ENCODE results near the gene PHOX2A.

DNA sequence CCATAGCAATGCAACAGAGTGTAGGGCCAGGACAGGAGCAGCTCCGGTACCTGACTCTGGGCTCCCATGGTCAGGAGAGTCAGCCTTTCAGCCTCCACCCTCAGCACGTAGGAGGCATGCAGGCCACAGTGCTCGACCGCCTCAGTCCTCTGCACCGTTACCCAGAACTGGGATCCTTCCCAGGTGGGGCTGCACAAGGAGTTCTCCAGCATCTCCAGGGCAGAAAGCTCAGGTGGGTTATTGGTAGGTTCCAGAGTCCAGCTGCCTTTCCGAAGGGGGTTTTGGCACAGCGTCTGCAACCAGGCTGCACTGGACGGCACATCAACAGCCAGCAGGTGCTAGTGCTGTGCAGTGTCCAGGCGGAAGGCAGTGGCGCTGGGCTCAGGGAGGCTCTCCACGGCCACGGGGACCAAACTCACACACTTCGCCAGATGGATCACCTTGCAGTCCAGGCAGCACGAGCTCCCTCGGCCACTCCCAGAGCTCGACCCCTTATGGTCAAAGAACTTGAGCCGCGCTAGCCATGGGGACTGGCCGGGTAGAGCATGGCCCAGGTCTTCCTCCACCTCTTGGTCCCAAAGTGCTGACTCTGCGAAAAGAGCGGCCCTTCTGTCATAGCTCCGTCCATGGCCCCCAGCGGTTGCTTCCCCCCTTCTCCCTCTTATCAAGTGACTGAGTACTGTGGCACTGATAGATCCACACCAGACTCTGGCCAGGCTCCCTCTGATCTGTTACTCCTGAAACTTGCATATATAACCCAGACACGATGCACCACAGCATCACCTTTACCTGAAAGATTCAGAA, 6.9 kb upstream of the PHOX2A start:
- no peak for TF ChIP-seq TAF1 (IDR thresholded peaks at IDR 0.05; ENCODE audit: borderline replicate concordance, insufficient read depth, low read length)
- TF ChIP-seq, protein P1, sequence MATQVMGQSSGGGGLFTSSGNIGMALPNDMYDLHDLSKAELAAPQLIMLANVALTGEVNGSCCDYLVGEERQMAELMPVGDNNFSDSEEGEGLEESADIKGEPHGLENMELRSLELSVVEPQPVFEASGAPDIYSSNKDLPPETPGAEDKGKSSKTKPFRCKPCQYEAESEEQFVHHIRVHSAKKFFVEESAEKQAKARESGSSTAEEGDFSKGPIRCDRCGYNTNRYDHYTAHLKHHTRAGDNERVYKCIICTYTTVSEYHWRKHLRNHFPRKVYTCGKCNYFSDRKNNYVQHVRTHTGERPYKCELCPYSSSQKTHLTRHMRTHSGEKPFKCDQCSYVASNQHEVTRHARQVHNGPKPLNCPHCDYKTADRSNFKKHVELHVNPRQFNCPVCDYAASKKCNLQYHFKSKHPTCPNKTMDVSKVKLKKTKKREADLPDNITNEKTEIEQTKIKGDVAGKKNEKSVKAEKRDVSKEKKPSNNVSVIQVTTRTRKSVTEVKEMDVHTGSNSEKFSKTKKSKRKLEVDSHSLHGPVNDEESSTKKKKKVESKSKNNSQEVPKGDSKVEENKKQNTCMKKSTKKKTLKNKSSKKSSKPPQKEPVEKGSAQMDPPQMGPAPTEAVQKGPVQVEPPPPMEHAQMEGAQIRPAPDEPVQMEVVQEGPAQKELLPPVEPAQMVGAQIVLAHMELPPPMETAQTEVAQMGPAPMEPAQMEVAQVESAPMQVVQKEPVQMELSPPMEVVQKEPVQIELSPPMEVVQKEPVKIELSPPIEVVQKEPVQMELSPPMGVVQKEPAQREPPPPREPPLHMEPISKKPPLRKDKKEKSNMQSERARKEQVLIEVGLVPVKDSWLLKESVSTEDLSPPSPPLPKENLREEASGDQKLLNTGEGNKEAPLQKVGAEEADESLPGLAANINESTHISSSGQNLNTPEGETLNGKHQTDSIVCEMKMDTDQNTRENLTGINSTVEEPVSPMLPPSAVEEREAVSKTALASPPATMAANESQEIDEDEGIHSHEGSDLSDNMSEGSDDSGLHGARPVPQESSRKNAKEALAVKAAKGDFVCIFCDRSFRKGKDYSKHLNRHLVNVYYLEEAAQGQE (IDR thresholded peaks at IDR 0.05; ENCODE audit: insufficient read depth in 1 of 2, low read depth in 2 of 2, low read length in 2 of 2), result no peak
- no peak for TF ChIP-seq POLR2AphosphoS5 (IDR thresholded peaks at IDR 0.05; ENCODE audit: low read depth, low read length)
